Putamen (tissue), 1 donor: ENCODE results near the gene QRFPR.
A peak's percentile ranks its signal among the peaks of the same experiment; 100 is the strongest.
"Not testable (repeated sequence)": the region's sequence is repeated elsewhere in the genome, so short reads cannot be mapped to it uniquely, and the experiment has no call there.

Source experiments
- DNase-seq: peaks from one replicate; pipeline ENCODE4 v3.0.0-alpha.2; 2016; ENCODE audit warnings: low spot score

QRFPR gene

GRCh38 chr4:121380776-121381462 is at the start of gene QRFPR:
TSS of gene QRFPR (minus strand) at chr4:121381018. CDS start at chr4:121380647, 371 bp downstream.
- no peak for DNase-seq

GRCh38 chr4:121428721-121429120 is 47.9 kb upstream of the QRFPR start:
- DNase-seq, result no peak

GRCh38 chr4:121421594-121421993 is 40.8 kb upstream of the QRFPR start:
- no peak for DNase-seq

GRCh38 chr4:121411151-121411744 is 30.4 kb upstream of the QRFPR start:
- DNase-seq, result no peak

- DNase-seq, result not testable (repeated sequence)
These were observed 27.7 kb upstream of the QRFPR start for GRCh38 chr4:121408567-121408966.

- DNase-seq, result no peak
These were observed 19.8 kb upstream of the QRFPR start for GRCh38 chr4:121400632-121401031.

- DNase-seq, result no peak
These were observed 17.3 kb upstream of the QRFPR start for GRCh38 chr4:121397941-121398601.

- no peak for DNase-seq
These were observed 16.6 kb upstream of the QRFPR start for GRCh38 chr4:121397434-121397833.

- DNase-seq, result no peak
These were observed 11.7 kb upstream of the QRFPR start for GRCh38 chr4:121392426-121393086.

- DNase-seq, result no peak
These were observed 9.5 kb upstream of the QRFPR start for GRCh38 chr4:121390335-121390734.

GRCh38 chr4:121379276-121379675 is 1.5 kb downstream of the QRFPR start:
- no peak for DNase-seq

- no peak for DNase-seq
These were observed 3.7 kb downstream of the QRFPR start for GRCh38 chr4:121377076-121377475.

- no peak for DNase-seq
These were observed 4.3 kb downstream of the QRFPR start for GRCh38 chr4:121376556-121376955.

GRCh38 chr4:121376097-121376496 is 4.7 kb downstream of the QRFPR start:
- no peak for DNase-seq

GRCh38 chr4:121375262-121375661 is 5.6 kb downstream of the QRFPR start:
- DNase-seq, result no peak

- no peak for DNase-seq
These were observed 7.0 kb downstream of the QRFPR start for GRCh38 chr4:121373841-121374240.

- peak; percentile 38 for DNase-seq
These were observed 10.0 kb downstream of the QRFPR start for GRCh38 chr4:121370729-121371325.

- DNase-seq, result no peak
These were observed 20.3 kb downstream of the QRFPR start for GRCh38 chr4:121360495-121360894.

- no peak for DNase-seq
These were observed 22.3 kb downstream of the QRFPR start for GRCh38 chr4:121358473-121358872.

- DNase-seq, result no peak
These were observed 27.6 kb downstream of the QRFPR start for GRCh38 chr4:121353213-121353612.

- no peak for DNase-seq
These were observed 36.7 kb downstream of the QRFPR start for GRCh38 chr4:121344098-121344497.

GRCh38 chr4:121340247-121340646 is 40.6 kb downstream of the QRFPR start:
- no peak for DNase-seq
